ENCODE data around the gene DDIT4. TPM values are rescaled to one million over a fixed set of nuclear protein-coding genes. Genes with fewer than 3 reads are reported as not detected.

Gene DDIT4
- total and polyA plus RNA-seq, 9 of the 15 experiments (the other 6 are each of a cell fraction or from before 2014, with no cell fraction given) = 8.2 to 675 (median 159) TPM

GRCh38 chr10:72272689-72273409 is 875 bp upstream of the DDIT4 start (continued):
- TF ChIP-seq ELF1 (tag; IDR thresholded peaks at IDR 0.05) (no peak), CHCHD3 (CRISPR knock-in tag; IDR thresholded peaks at IDR 0.05) (no peak), THAP12 (CRISPR knock-in tag; IDR thresholded peaks at IDR 0.05) (no peak), FUS (optimal IDR thresholded peaks at IDR 0.05; ENCODE audit: low read depth, low read length) (no peak), ETV1 (tag; conservative IDR thresholded peaks at IDR 0.05; ENCODE audit: low read depth) (peak; percentile 92), ELF2 (CRISPR knock-in tag; IDR thresholded peaks at IDR 0.05) (no peak; the same call in 1 of the 2 replicates), TAF7 (tag; IDR thresholded peaks at IDR 0.05) (peak; percentile 48; the same call in 1 of the 2 replicates), CC2D1A (IDR thresholded peaks at IDR 0.05) (peak; percentile 98), NFRKB (IDR thresholded peaks at IDR 0.05; ENCODE audit: low read depth) (no peak), GATA2 (CRISPR knock-in tag; IDR thresholded peaks at IDR 0.05) (peak; percentile 92), TSC22D4 (tag; IDR thresholded peaks at IDR 0.05) (no peak), ARNT (IDR thresholded peaks at IDR 0.05) (no peak), ZSCAN32 (CRISPR knock-in tag; IDR thresholded peaks at IDR 0.05) (peak; percentile 98), SAP30 (IDR thresholded peaks at IDR 0.05; ENCODE audit: borderline replicate concordance, insufficient read depth, low read depth, low read length, poor library complexity, severe bottlenecking) (peak; percentile 56), U2AF2 (optimal IDR thresholded peaks at IDR 0.05; ENCODE audit: low read depth, low read length) (no peak), NFATC3 (IDR thresholded peaks at IDR 0.05) (no peak; the same call in 1 of the 2 replicates), EHMT2 (IDR thresholded peaks at IDR 0.05) (no peak), TCF7 (IDR thresholded peaks at IDR 0.05; ENCODE audit: borderline replicate concordance) (peak; percentile 88), TRIM25 (IDR thresholded peaks at IDR 0.05; ENCODE audit: borderline replicate concordance) (no peak; the same call in 1 of the 2 replicates), SNRNP70 (optimal IDR thresholded peaks at IDR 0.05; ENCODE audit: low read depth, low read length) (no peak), SRSF9 (IDR thresholded peaks at IDR 0.05; ENCODE audit: borderline replicate concordance, low read depth, low read length) (no peak), ZNF239 (CRISPR knock-in tag; IDR thresholded peaks at IDR 0.05) (peak; percentile 1; the same call in 1 of the 2 replicates)
- TF ChIP-seq, protein P1, sequence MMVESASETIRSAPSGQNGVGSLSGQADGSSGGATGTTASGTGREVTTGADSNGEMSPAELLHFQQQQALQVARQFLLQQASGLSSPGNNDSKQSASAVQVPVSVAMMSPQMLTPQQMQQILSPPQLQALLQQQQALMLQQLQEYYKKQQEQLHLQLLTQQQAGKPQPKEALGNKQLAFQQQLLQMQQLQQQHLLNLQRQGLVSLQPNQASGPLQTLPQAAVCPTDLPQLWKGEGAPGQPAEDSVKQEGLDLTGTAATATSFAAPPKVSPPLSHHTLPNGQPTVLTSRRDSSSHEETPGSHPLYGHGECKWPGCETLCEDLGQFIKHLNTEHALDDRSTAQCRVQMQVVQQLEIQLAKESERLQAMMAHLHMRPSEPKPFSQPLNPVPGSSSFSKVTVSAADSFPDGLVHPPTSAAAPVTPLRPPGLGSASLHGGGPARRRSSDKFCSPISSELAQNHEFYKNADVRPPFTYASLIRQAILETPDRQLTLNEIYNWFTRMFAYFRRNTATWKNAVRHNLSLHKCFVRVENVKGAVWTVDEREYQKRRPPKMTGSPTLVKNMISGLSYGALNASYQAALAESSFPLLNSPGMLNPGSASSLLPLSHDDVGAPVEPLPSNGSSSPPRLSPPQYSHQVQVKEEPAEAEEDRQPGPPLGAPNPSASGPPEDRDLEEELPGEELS (CRISPR knock-in tag; IDR thresholded peaks at IDR 0.05; ENCODE audit: borderline replicate concordance) = peak; percentile 68
